Bronchial epithelial cell (primary cell): ENCODE results near the gene TEPSIN. TPM values are rescaled to one million over a fixed set of nuclear protein-coding genes. Genes with fewer than 3 reads are reported as not detected.

Experiments
- DNase-seq: peaks from one replicate; pipeline ENCODE4 v3.0.0-alpha.2; 2010; ENCODE audit warnings: low read depth
- FAIRE-seq: peaks from 2 replicates; lab custom pipeline; 2011; peaks lifted over from hg19 to GRCh38; lab: Jason Lieb, UNC
- H3K27me3 ChIP-seq: 2 replicates; pipeline ENCODE4 v1.5.1; 2011; ENCODE audit warnings: low read length; ENCODE audit not compliant: control insufficient read depth, insufficient read depth
- H3K36me3 ChIP-seq: 2 replicates; pipeline ENCODE4 v1.5.1; 2011; ENCODE audit warnings: low read length; ENCODE audit not compliant: control insufficient read depth, insufficient read depth
- H3K4me3 ChIP-seq: 2 replicates; pipeline ENCODE4 v1.5.1; 2011; ENCODE audit warnings: mild to moderate bottlenecking, low read depth, low read length, control low read depth
- CTCF ChIP-seq: IDR thresholded peaks from 2 replicates; pipeline ENCODE4 v1.5.1; 2011; ENCODE audit warnings: mild to moderate bottlenecking, moderate library complexity, low read length, control low read depth, inconsistent platforms; ENCODE audit not compliant: insufficient read depth, severe bottlenecking
- total RNA-seq: library from RNA; depleted of rRNA; stranded (reverse); fragments of >200 nt; gene quantifications from 2 replicates; pipeline ENCODE4 v1.2.1, GENCODE V29; 2014

Gene TEPSIN
- total RNA-seq, 1 donor from 2014 or later: 5.8 TPM

GRCh38 chr17:81191116-81191515 is 47.7 kb downstream of the TEPSIN start:
- Histone ChIP-seq H3K27me3 (no peaks in the 10 kb centered on the region), H3K4me3 (no peak overlapping the region), H3K36me3 (no peaks in the 10 kb centered on the region)
- no peak for FAIRE-seq
- no peak for DNase-seq
- TF ChIP-seq CTCF: no peak

- TF ChIP-seq CTCF: no peak
- Histone ChIP-seq H3K4me3 (no peak overlapping the region), H3K27me3 (no peaks in the 10 kb centered on the region), H3K36me3 (no peaks in the 10 kb centered on the region)
- no peak for FAIRE-seq
- no peak for DNase-seq
These were observed 48.3 kb downstream of the TEPSIN start for GRCh38 chr17:81190591-81190990.

GRCh38 chr17:81189670-81190530 is 49.0 kb downstream of the TEPSIN start:
- FAIRE-seq: no peak

GRCh38 chr17:81189016-81189415 is 49.8 kb downstream of the TEPSIN start:
- Histone ChIP-seq H3K4me3 (no peak overlapping the region), H3K36me3 (no peaks in the 10 kb centered on the region), H3K27me3 (no peaks in the 10 kb centered on the region)
- TF ChIP-seq CTCF: no peak
- FAIRE-seq (no peak), DNase-seq (no peak)

More at GRCh38 chr17:81189670-81190530, 49.0 kb downstream of the TEPSIN start:
- Histone ChIP-seq H3K36me3 (no peaks in the 10 kb centered on the region), H3K27me3 (no peaks in the 10 kb centered on the region), H3K4me3 (no peak overlapping the region)
- no peak for TF ChIP-seq CTCF
- no peak for DNase-seq

- FAIRE-seq: no peak
- Histone ChIP-seq H3K4me3 (no peak overlapping the region), H3K27me3 (no peaks in the 10 kb centered on the region), H3K36me3 (no peaks in the 10 kb centered on the region)
- no peak for DNase-seq
- TF ChIP-seq CTCF: no peak
These were observed 50.4 kb downstream of the TEPSIN start for GRCh38 chr17:81188491-81188840.
